ENCODE data around the gene S100B. TPM values are rescaled to one million over a fixed set of nuclear protein-coding genes. Genes with fewer than 3 reads are reported as not detected.

The S100B gene
- total RNA-seq, 1 experiment from 2014 or later = not detected

DNA sequence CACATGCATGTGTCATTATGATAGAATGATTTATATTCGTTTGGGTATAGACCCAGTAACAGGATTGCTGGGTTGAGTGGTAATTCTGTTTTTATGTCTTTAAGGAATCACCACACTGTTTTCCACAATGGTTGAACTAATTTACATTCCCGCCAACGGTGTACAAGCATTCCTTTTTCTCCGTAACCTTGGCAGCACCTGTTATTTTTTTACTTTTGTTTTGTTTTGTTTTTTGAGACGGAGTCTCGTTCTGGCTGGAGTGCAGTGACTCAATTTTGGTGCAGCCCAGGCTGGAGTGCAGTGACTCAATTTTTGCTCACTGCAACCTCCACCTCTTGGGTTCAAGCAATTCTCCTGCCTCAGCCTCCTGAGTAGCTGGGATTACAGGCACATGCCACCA, 8.5 kb upstream of the S100B start:
- H3K4me1 ChIP-seq (ENCODE audit: control insufficient read depth in 1 of 2, insufficient read depth in 2 of 2, low read length in 2 of 2) = no peaks in the 10 kb centered on the region
- H3K27ac ChIP-seq (ENCODE audit: low read depth, low read length) = no peak overlapping the region
- no peak for DNase-seq (ENCODE audit: low read depth, low spot score)
- no peaks in the 10 kb centered on the region for H3K9me2 ChIP-seq (ENCODE audit: insufficient read depth)
- no peaks in the 10 kb centered on the region for H3K79me2 ChIP-seq (ENCODE audit: insufficient read depth, low read length)
- no peak overlapping the region for H3K4me2 ChIP-seq (ENCODE audit: low read length)
- TF ChIP-seq EGR1 (IDR thresholded peaks at IDR 0.05; ENCODE audit: low read depth) (no peak), ELF1 (IDR thresholded peaks at IDR 0.05; ENCODE audit: borderline replicate concordance, low read depth) (no peak), FOSL1 (IDR thresholded peaks at IDR 0.05; ENCODE audit: low read depth) (no peak), POLR2A (IDR thresholded peaks at IDR 0.05; ENCODE audit: borderline replicate concordance, extremely low read depth, insufficient read depth, insufficient read length) (no peak), YY1 (IDR thresholded peaks at IDR 0.05; ENCODE audit: extremely low read depth, insufficient replicate concordance, low read depth, low read length) (no peak), TCF7L2 (IDR thresholded peaks at IDR 0.05; ENCODE audit: borderline replicate concordance, extremely low read depth, insufficient read depth, insufficient read length) (no peak), ZFX (IDR thresholded peaks at IDR 0.05) (no peak), SRF (IDR thresholded peaks at IDR 0.05; ENCODE audit: low read depth) (no peak), EZH2 (IDR thresholded peaks at IDR 0.05) (no peak), CBX3 (IDR thresholded peaks at IDR 0.05; ENCODE audit: low read depth) (no peak), RAD21 (IDR thresholded peaks at IDR 0.05; ENCODE audit: low read depth) (no peak)
- TF ChIP-seq, protein P1, sequence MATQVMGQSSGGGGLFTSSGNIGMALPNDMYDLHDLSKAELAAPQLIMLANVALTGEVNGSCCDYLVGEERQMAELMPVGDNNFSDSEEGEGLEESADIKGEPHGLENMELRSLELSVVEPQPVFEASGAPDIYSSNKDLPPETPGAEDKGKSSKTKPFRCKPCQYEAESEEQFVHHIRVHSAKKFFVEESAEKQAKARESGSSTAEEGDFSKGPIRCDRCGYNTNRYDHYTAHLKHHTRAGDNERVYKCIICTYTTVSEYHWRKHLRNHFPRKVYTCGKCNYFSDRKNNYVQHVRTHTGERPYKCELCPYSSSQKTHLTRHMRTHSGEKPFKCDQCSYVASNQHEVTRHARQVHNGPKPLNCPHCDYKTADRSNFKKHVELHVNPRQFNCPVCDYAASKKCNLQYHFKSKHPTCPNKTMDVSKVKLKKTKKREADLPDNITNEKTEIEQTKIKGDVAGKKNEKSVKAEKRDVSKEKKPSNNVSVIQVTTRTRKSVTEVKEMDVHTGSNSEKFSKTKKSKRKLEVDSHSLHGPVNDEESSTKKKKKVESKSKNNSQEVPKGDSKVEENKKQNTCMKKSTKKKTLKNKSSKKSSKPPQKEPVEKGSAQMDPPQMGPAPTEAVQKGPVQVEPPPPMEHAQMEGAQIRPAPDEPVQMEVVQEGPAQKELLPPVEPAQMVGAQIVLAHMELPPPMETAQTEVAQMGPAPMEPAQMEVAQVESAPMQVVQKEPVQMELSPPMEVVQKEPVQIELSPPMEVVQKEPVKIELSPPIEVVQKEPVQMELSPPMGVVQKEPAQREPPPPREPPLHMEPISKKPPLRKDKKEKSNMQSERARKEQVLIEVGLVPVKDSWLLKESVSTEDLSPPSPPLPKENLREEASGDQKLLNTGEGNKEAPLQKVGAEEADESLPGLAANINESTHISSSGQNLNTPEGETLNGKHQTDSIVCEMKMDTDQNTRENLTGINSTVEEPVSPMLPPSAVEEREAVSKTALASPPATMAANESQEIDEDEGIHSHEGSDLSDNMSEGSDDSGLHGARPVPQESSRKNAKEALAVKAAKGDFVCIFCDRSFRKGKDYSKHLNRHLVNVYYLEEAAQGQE (IDR thresholded peaks at IDR 0.05; ENCODE audit: low read depth) = no peak
- TF ChIP-seq, protein P2, sequence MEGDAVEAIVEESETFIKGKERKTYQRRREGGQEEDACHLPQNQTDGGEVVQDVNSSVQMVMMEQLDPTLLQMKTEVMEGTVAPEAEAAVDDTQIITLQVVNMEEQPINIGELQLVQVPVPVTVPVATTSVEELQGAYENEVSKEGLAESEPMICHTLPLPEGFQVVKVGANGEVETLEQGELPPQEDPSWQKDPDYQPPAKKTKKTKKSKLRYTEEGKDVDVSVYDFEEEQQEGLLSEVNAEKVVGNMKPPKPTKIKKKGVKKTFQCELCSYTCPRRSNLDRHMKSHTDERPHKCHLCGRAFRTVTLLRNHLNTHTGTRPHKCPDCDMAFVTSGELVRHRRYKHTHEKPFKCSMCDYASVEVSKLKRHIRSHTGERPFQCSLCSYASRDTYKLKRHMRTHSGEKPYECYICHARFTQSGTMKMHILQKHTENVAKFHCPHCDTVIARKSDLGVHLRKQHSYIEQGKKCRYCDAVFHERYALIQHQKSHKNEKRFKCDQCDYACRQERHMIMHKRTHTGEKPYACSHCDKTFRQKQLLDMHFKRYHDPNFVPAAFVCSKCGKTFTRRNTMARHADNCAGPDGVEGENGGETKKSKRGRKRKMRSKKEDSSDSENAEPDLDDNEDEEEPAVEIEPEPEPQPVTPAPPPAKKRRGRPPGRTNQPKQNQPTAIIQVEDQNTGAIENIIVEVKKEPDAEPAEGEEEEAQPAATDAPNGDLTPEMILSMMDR (IDR thresholded peaks at IDR 0.05 in 2 of 3, conservative IDR thresholded peaks at IDR 0.05 in 1 of 3; ENCODE audit: borderline replicate concordance in 1 of 3, insufficient read depth in 1 of 3, low read depth in 2 of 3, low read length in 2 of 3) = no peak
- TF ChIP-seq, protein P3, sequence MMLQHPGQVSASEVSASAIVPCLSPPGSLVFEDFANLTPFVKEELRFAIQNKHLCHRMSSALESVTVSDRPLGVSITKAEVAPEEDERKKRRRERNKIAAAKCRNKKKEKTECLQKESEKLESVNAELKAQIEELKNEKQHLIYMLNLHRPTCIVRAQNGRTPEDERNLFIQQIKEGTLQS (IDR thresholded peaks at IDR 0.05) = no peak
- H3K27me3 ChIP-seq (ENCODE audit: insufficient read depth, low read length) = 0 out of 2 replicates have a peak, but pooled peaks cover 6% of the 10 kb centered on the region
- intact Hi-C loops (cut with micrococcal nuclease) = no loop called here
- no peak overlapping the region for H2AFZ ChIP-seq (ENCODE audit: low read depth, low read length, poor library complexity, severe bottlenecking)
- H3K4me3 ChIP-seq (replicated peaks in 1 of 2; ENCODE audit: low read depth in 1 of 2, low read length in 2 of 2) = no peak overlapping the region
- no TSS peak for BruUV-seq (replicated peaks)
- H4K20me1 ChIP-seq (ENCODE audit: insufficient read depth) = no peaks in the 10 kb centered on the region
- CTCF ChIA-PET = no interaction called here
- H3K9ac ChIP-seq (ENCODE audit: low read length) = no peak overlapping the region
- POLR2A ChIA-PET = no interaction called here
- H3K36me3 ChIP-seq (ENCODE audit: control insufficient read depth in 1 of 2, insufficient read depth in 2 of 2, low read length in 2 of 2) = no peaks in the 10 kb centered on the region
- ATAC-seq = no peak
- RAD21 ChIA-PET (ENCODE audit: low non-redundant PET in 1 of 2, low total read pairs in 2 of 2, uncharacterized antibody in 2 of 2, unreplicated experiment in 2 of 2) = no interaction called here
- H3K9me3 ChIP-seq (ENCODE audit: control insufficient read depth in 1 of 2, insufficient read depth in 1 of 2, low read depth in 1 of 2, low read length in 2 of 2) = no peaks in the 10 kb centered on the region
